Type B pancreatic cell (in vitro differentiated cells): ENCODE data around the gene HDLBP. TPM values are rescaled to one million over a fixed set of nuclear protein-coding genes. Genes with fewer than 3 reads are reported as not detected.

ENCODE experiments used
- DNase-seq: peaks from one replicate; pipeline ENCODE4 v3.0.0; 2021; ENCODE audit warnings: mixed read lengths; ENCODE audit not compliant: unreplicated experiment; ENCODE audit errors: extremely low spot score
- H3K27ac Mint-ChIP-seq: 2 replicates; pipeline ENCODE4 v1.8.0; 2021; ENCODE audit warnings: mild to moderate bottlenecking, mixed read lengths
- H3K27me3 Mint-ChIP-seq: 2 replicates; pipeline ENCODE4 v1.8.0; 2021; ENCODE audit warnings: mixed read lengths
- H3K36me3 Mint-ChIP-seq: 2 replicates; pipeline ENCODE4 v1.8.0; 2021; ENCODE audit warnings: mixed read lengths
- H3K4me1 Mint-ChIP-seq: one replicate; pipeline ENCODE4 v1.8.0; 2021; ENCODE audit warnings: mixed read lengths; ENCODE audit not compliant: unreplicated experiment
- H3K4me3 Mint-ChIP-seq: 2 replicates; pipeline ENCODE4 v1.8.0; 2021; ENCODE audit warnings: mild to moderate bottlenecking, mixed read lengths
- H3K9me3 Mint-ChIP-seq: 2 replicates; pipeline ENCODE4 v1.8.0; 2021; ENCODE audit warnings: mixed read lengths
- total RNA-seq: library from RNA; stranded (reverse); gene quantifications from 2 replicates; pipeline ENCODE4 v1.2.1, GENCODE V29; 2021; ENCODE audit warnings: low replicate concordance
- TF ChIP-seq, protein P1 (sequence below): fragments of 200-600 bp; sonication (generic); conservative IDR thresholded peaks from 2 replicates; pipeline ENCODE4 v1.5.0; 2021; ENCODE audit warnings: antibody characterized with exemption, mild to moderate bottlenecking

Gene HDLBP
- total RNA-seq, 1 donor from 2014 or later, result 466 TPM

DNA sequence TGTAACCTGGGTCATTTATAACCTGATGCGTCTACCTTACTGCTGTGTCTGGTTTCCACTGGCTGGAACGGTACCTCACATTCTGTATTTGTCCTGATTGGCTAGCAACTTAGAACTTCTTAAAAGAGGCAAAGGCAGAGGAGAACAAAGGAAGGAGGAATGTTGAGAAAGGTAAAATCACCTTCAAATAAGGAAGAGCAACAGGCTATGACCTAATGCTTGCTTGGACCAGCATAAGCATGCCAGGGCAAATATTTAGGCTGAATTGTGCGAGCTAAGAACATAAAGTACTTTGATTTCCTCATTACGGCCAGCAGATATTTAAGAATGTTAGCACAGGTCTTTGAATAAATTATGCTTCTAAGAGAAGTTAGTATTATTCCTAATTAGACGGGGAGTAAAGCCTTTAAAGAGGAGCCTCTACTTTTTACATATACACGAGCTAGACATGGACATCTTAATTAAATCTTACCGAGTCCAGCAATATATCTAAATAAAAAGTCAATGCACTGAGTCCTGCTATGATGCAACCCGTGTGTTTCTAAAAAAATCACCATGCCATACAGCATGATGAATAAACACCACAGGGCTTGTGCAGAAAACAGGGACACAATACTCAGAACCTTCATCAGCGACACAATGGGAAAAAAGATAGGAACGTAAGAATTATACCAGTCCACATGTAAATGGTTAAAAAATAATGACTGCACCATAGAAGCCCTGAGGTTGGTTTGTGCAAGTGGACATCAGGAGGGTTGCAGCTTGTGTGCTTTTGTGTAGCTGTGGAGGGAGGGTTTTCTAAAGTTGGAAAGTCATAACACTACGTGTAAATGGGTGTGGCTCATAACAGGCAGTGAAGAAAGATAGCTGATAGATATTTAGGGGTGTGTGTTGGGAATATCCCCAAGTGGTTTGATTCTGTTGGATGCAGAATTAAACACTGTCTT, 14.5 kb upstream of the HDLBP start:
- Mint-ChIP-seq H3K36me3 (peaks cover 54% of the 10 kb centered on the region), H3K27ac (peak overlapping the region; percentile 14), H3K27me3 (no peaks in the 10 kb centered on the region), H3K9me3 (no peaks in the 10 kb centered on the region), H3K4me3 (no peak overlapping the region), H3K4me1 (peaks cover 4% of the 10 kb centered on the region)
- DNase-seq, result no peak
- TF ChIP-seq, protein P1, sequence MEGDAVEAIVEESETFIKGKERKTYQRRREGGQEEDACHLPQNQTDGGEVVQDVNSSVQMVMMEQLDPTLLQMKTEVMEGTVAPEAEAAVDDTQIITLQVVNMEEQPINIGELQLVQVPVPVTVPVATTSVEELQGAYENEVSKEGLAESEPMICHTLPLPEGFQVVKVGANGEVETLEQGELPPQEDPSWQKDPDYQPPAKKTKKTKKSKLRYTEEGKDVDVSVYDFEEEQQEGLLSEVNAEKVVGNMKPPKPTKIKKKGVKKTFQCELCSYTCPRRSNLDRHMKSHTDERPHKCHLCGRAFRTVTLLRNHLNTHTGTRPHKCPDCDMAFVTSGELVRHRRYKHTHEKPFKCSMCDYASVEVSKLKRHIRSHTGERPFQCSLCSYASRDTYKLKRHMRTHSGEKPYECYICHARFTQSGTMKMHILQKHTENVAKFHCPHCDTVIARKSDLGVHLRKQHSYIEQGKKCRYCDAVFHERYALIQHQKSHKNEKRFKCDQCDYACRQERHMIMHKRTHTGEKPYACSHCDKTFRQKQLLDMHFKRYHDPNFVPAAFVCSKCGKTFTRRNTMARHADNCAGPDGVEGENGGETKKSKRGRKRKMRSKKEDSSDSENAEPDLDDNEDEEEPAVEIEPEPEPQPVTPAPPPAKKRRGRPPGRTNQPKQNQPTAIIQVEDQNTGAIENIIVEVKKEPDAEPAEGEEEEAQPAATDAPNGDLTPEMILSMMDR, result no peak

DNA sequence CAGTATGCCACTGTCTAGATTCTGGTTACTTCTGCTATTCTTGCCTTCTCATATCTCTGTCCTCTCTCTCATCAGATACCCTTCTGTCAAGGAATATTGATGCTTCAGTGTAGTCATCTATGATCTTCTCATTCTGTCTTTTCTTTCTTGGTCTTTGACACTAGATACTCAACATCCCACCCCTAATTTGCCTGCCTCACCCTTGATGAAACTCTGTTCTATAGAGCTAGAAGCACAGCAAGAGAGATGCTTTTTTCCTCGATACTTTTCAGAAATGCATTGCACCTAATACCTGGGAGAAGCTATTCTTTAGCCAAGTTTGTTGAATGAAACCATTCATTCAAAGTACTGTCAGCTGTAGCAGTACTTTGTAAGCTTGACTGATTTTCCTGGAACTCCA, 9.8 kb upstream of the HDLBP start:
- Mint-ChIP-seq H3K4me3 (no peak overlapping the region), H3K4me1 (peaks cover 32% of the 10 kb centered on the region), H3K9me3 (no peaks in the 10 kb centered on the region), H3K27ac (no peak overlapping the region), H3K36me3 (peaks cover 49% of the 10 kb centered on the region), H3K27me3 (no peaks in the 10 kb centered on the region)
- TF ChIP-seq, protein P1, result no peak
- no peak for DNase-seq

DNA sequence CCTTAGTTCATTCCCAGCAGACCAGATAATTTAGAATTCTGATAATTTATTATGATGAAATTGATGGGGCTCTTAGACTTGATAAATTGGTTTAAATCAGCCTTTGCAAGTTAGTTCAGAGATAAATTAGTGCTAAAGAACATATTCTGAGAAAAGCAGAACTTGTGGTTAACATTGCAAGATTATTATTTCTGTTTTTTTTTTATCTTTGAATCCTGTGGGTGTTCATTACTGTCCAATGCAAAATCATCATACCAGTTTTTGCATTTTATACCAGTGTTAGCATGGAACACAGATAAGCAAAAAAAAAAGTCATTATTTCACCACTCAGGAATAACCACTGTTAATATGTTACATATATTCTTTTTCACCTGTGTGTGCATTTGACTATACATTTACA, 9.3 kb upstream of the HDLBP start:
- Mint-ChIP-seq H3K9me3 (no peaks in the 10 kb centered on the region), H3K4me3 (no peak overlapping the region), H3K27ac (no peak overlapping the region), H3K27me3 (no peaks in the 10 kb centered on the region), H3K4me1 (peaks cover 37% of the 10 kb centered on the region), H3K36me3 (peaks cover 44% of the 10 kb centered on the region)
- TF ChIP-seq, protein P1, result no peak
- no peak for DNase-seq

DNA sequence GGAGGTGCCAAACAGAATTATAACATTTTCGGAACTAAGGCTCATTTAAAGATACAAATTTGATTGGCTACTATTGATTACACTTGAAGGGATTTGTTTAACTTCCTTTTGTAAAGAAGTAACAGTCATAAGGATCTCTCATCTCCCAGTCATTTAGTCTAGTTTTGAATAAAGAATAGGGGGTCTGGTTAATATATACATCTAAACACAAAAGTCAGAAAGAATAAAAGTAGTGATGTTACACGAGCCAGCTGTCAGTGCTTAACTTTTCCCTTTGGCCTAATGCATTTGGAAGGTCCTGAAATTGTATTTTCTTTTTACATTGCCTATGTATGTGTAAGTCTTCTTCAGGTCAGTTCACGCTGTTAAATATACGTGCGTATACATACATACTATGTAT, 8.3 kb upstream of the HDLBP start:
- Mint-ChIP-seq H3K27ac (peak overlapping the region; percentile 15), H3K9me3 (no peaks in the 10 kb centered on the region), H3K27me3 (no peaks in the 10 kb centered on the region), H3K4me3 (peak overlapping the region; percentile 11), H3K4me1 (peaks cover 43% of the 10 kb centered on the region), H3K36me3 (peaks cover 34% of the 10 kb centered on the region)
- no peak for DNase-seq
- TF ChIP-seq, protein P1, result no peak

DNA sequence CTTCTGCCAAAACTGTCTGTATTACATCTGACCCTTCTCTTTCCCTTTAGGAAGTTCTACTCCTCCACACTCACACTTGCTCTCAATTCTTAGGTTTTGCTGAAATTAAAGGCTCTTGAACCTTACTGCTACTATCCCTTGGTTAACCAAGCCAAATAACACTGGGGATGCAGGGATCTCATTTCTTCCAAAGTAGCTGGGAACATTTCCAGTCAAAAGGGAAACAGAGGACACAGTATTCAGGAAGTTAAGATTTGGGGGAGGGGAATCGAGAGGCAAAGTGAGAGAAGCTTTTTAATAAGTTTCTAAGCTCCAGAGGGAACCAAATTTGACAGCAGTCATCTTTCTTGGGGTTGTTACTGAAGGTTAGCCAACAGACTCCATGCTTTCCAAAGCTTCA, 6.4 kb upstream of the HDLBP start:
- peak overlapping the region; percentile 61 for H3K27ac Mint-ChIP-seq
- peaks cover 58% of the 10 kb centered on the region for H3K4me1 Mint-ChIP-seq
- H3K4me3 Mint-ChIP-seq, result no peak overlapping the region

More for the DNA sequence above, 6.4 kb upstream of the HDLBP start:
- no peaks in the 10 kb centered on the region for H3K27me3 Mint-ChIP-seq
- peaks cover 36% of the 10 kb centered on the region for H3K36me3 Mint-ChIP-seq
- TF ChIP-seq, protein P1, result no peak
- no peak for DNase-seq
- no peaks in the 10 kb centered on the region for H3K9me3 Mint-ChIP-seq
